BLaER1 (cell line): ENCODE data around the gene SEL1L2.

ENCODE experiments used
- H3K27ac ChIP-seq: shearing (Covaris generic); formaldehyde crosslinking; 2 replicates; pipeline ENCODE4 v1.8.1; 2022
- H3K27me3 ChIP-seq: shearing (Covaris generic); formaldehyde crosslinking; 2 replicates; pipeline ENCODE4 v1.8.1; 2022
- H3K36me3 ChIP-seq: shearing (Covaris generic); formaldehyde crosslinking; 2 replicates; pipeline ENCODE4 v1.8.1; 2022
- H3K4me1 ChIP-seq: shearing (Covaris generic); formaldehyde crosslinking; 2 replicates; pipeline ENCODE4 v1.8.1; 2022
- H3K4me2 ChIP-seq: shearing (Covaris generic); formaldehyde crosslinking; 2 replicates; pipeline ENCODE4 v1.8.1; 2022
- H3K4me3 ChIP-seq: shearing (Covaris generic); formaldehyde crosslinking; 2 replicates; pipeline ENCODE4 v1.8.1; 2022
- H3K9ac ChIP-seq: shearing (Covaris generic); formaldehyde crosslinking; 2 replicates; pipeline ENCODE4 v1.8.1; 2022
- H3K9me3 ChIP-seq: shearing (Covaris generic); formaldehyde crosslinking; 2 replicates; pipeline ENCODE4 v1.8.1; 2022
- H4K20me1 ChIP-seq: shearing (Covaris generic); formaldehyde crosslinking; 2 replicates; pipeline ENCODE4 v1.8.1; 2022
- Cebpa-rat ChIP-seq: shearing (Covaris generic); IDR thresholded peaks from 2 replicates; pipeline ENCODE4 v1.8.1; 2022

SEL1L2 gene, protein sequence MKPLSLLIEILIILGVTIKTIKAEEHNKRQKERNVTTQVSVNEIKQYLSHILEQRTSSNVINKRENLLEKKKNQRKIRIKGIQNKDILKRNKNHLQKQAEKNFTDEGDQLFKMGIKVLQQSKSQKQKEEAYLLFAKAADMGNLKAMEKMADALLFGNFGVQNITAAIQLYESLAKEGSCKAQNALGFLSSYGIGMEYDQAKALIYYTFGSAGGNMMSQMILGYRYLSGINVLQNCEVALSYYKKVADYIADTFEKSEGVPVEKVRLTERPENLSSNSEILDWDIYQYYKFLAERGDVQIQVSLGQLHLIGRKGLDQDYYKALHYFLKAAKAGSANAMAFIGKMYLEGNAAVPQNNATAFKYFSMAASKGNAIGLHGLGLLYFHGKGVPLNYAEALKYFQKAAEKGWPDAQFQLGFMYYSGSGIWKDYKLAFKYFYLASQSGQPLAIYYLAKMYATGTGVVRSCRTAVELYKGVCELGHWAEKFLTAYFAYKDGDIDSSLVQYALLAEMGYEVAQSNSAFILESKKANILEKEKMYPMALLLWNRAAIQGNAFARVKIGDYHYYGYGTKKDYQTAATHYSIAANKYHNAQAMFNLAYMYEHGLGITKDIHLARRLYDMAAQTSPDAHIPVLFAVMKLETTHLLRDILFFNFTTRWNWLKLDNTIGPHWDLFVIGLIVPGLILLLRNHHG

DNA sequence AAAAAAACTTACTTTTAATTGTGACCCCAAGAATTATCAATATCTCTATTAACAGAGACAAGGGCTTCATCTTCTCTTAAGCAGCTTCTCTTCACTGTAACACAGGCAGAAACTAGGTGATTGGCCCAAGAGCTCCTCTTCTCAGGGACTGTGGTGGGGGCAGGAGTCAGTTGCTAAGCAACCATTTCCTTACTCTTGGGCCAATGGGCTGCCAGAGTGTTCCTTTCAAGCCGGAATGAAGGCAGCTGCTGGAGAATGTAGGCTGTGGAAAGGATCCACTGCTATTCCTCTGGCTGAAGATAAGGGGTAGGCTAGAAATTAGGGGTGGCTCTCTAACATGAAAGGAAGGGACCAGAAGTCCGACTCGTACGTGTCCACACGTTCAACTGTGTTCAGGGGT is at the start of gene SEL1L2:
Gene SEL1L2, minus strand, starts transcription at position 150 of the 400 bp plus-strand sequence. Its CDS starts 80 bp downstream, at position 70.
- H3K4me3 ChIP-seq = no peak within 1 kb of the TSS
- H3K27ac ChIP-seq = no peak within 1 kb of the TSS
- no peaks in the 10 kb centered on the region for H3K36me3 ChIP-seq
- H3K27me3 ChIP-seq = no peaks in the 10 kb centered on the region
- TF ChIP-seq Cebpa-rat = no peak
- no peaks in the 10 kb centered on the region for H3K4me1 ChIP-seq
- no peak within 1 kb of the TSS for H3K4me2 ChIP-seq
- no peak within 1 kb of the TSS for H3K9ac ChIP-seq
- peaks cover 43% of the 10 kb centered on the region for H3K9me3 ChIP-seq
- H4K20me1 ChIP-seq = no peaks in the 10 kb centered on the region

DNA sequence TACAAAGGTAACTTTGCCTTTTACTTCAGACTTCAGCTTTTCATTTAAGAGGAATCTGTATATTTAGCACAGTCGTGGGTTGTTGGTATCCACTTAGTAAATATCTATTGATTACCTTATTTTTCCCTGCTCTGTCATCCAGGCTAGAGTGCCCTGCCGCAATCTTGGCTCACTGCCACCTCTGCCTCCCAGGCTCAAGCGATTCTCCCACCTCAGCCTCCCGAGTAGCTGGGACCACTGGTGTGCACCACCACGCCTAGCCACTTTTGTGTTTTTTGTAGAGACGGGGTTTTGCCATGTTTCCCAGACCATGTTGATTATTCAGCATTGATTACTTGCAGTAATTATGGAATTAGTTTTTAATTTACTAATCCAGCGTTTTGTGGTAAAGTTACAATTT is 46.2 kb upstream of the SEL1L2 start:
- Histone ChIP-seq H3K36me3 (no peaks in the 10 kb centered on the region), H3K9ac (no peak overlapping the region), H3K4me2 (no peak overlapping the region), H3K9me3 (no peaks in the 10 kb centered on the region), H3K27ac (no peak overlapping the region), H4K20me1 (no peaks in the 10 kb centered on the region), H3K4me3 (no peak overlapping the region), H3K27me3 (no peaks in the 10 kb centered on the region), H3K4me1 (no peaks in the 10 kb centered on the region)
- TF ChIP-seq Cebpa-rat = no peak

DNA sequence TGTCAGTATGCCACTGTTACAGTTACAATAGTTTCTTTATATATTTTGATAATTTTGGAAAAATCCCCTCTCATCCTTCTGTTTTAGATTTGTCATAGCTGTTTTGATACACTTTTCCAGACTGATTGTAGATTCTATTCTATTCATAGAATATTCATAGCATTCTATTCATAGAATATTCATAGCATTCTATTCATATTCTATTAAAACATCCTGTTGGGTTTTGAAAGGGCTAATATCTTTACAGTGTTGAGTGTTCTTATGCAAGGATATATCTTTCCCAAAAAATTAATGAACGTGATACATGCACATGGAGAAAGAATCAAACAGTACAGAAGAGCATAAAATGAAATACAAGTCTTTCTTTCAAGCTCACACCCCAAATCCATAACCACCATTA is 42.9 kb upstream of the SEL1L2 start:
- Histone ChIP-seq H3K4me1 (no peaks in the 10 kb centered on the region), H3K27ac (no peak overlapping the region), H3K4me3 (no peak overlapping the region), H3K36me3 (no peaks in the 10 kb centered on the region), H3K9ac (no peak overlapping the region), H4K20me1 (no peaks in the 10 kb centered on the region), H3K9me3 (no peaks in the 10 kb centered on the region), H3K27me3 (no peaks in the 10 kb centered on the region), H3K4me2 (no peak overlapping the region)
- TF ChIP-seq Cebpa-rat = no peak

DNA sequence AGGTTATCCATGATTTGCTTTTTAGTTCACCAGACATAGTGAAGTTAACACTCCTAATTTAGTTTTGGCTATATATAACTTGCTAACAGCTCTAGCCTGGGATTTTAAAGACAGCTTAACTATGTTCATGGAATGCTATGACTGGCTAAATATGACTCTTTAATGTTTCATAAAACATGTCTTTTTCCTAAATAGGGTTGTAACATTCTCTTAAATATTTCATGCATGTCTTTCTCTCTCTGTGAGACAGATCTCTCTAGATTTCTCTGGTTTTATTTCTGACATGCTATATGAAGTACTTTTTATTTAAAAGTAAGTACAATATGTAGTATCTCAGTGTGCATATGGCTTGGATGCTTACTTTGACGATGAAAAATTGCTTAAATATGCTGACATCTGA is 40.6 kb upstream of the SEL1L2 start:
- H4K20me1 ChIP-seq = no peaks in the 10 kb centered on the region
- H3K9me3 ChIP-seq = no peaks in the 10 kb centered on the region
- H3K4me2 ChIP-seq = no peak overlapping the region
- no peak overlapping the region for H3K27ac ChIP-seq
- no peak overlapping the region for H3K4me3 ChIP-seq
- no peak for TF ChIP-seq Cebpa-rat
- H3K9ac ChIP-seq = no peak overlapping the region
- H3K36me3 ChIP-seq = no peaks in the 10 kb centered on the region
- no peaks in the 10 kb centered on the region for H3K27me3 ChIP-seq
- H3K4me1 ChIP-seq = no peaks in the 10 kb centered on the region

DNA sequence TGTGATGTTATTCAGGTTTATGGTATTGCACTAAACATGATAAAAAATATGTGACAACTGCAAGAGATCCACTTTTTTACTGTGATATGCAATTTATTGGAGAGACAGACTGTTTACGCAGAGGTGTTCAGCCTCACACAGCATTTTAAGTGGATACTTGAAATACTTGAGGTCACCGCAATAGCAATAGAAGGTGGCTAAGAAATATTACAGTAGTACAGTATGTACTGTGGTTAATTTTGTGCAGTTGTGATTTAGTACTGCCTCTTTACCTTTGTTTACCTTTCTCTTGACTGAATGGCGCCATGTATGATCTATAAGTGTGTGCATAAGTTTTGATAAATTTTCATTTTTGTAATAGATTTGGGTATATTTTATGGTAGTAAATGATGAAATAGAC is 22.3 kb upstream of the SEL1L2 start:
- H3K4me3 ChIP-seq = no peak overlapping the region
- H3K27me3 ChIP-seq = no peaks in the 10 kb centered on the region
- H3K9ac ChIP-seq = no peak overlapping the region
- peaks cover 14% of the 10 kb centered on the region for H3K9me3 ChIP-seq
- H4K20me1 ChIP-seq = no peaks in the 10 kb centered on the region
- no peaks in the 10 kb centered on the region for H3K4me1 ChIP-seq
- no peaks in the 10 kb centered on the region for H3K36me3 ChIP-seq
- H3K27ac ChIP-seq = no peak overlapping the region
- H3K4me2 ChIP-seq = no peak overlapping the region
- TF ChIP-seq Cebpa-rat = no peak

DNA sequence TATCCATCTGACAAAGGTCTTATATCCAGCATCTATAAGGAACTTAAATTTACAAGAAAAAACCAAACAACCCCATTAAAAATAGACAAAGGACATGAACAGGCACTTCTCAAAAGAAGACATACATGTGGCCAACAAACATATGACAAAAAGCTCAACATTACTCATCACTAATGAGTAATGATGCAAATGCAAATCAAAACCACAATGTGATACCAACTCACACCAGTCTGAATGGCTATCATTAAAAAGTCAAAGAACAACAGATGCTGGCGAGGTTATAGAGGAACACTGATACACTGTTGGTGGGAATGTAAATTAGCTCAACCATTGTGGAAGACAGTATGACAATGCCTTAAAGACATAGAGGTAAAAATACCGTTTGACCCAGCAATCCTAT is 18.8 kb upstream of the SEL1L2 start:
- no peaks in the 10 kb centered on the region for H3K36me3 ChIP-seq

DNA sequence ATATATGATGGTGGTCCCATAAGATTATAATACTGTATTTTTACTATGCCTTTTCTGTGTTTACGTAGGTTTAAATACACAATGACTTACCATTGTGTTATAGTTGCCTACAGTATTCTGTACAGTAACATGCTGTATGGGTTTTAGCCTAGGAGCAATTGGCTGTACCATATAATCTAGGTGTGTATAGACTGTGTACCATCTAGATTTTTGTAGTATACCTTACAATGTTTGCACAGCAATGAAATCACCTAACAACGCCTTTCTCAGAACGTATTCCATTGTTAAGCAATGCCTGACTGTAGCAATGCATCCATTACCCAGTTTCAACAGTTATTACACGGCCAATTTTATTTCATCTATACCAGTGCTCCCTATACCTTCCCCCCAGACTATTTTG is 15.6 kb upstream of the SEL1L2 start:
- Histone ChIP-seq H3K4me3 (no peak overlapping the region), H3K9ac (no peak overlapping the region), H3K27ac (no peak overlapping the region), H3K4me2 (no peak overlapping the region), H4K20me1 (no peaks in the 10 kb centered on the region), H3K36me3 (no peaks in the 10 kb centered on the region), H3K9me3 (no peaks in the 10 kb centered on the region), H3K4me1 (no peaks in the 10 kb centered on the region), H3K27me3 (no peaks in the 10 kb centered on the region)
- TF ChIP-seq Cebpa-rat = no peak

More for the DNA sequence above, 18.8 kb upstream of the SEL1L2 start:
- Histone ChIP-seq H3K4me1 (no peaks in the 10 kb centered on the region), H3K4me2 (no peak overlapping the region), H4K20me1 (no peaks in the 10 kb centered on the region), H3K9me3 (peaks cover 12% of the 10 kb centered on the region; the same call in 1 of the 2 replicates), H3K27ac (no peak overlapping the region), H3K9ac (no peak overlapping the region), H3K4me3 (no peak overlapping the region), H3K27me3 (no peaks in the 10 kb centered on the region)
- TF ChIP-seq Cebpa-rat = no peak

DNA sequence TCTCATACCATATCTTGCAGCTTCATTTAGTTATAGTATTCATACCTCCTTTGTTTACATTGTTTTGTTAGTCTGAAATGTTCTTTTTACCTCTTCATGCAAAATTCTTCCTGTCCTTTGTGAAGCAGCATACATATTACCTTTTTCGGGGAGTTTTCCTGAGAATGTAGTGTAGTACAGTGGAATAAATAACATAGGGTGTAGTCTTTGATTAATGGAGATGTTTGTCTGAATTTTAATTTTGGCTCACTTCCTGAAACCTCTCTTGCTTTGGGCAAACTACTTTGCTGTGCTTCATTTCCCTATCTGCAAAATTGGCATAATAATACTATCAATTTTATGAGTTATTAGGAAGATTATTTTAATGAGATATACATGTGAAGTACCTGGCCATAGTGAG is 10.5 kb upstream of the SEL1L2 start:
- Histone ChIP-seq H3K9me3 (peaks cover 7% of the 10 kb centered on the region), H3K4me2 (no peak overlapping the region), H3K36me3 (no peaks in the 10 kb centered on the region), H3K4me3 (no peak overlapping the region), H3K27me3 (no peaks in the 10 kb centered on the region), H4K20me1 (no peaks in the 10 kb centered on the region), H3K27ac (no peak overlapping the region), H3K9ac (no peak overlapping the region), H3K4me1 (peaks cover 11% of the 10 kb centered on the region)
- no peak for TF ChIP-seq Cebpa-rat

DNA sequence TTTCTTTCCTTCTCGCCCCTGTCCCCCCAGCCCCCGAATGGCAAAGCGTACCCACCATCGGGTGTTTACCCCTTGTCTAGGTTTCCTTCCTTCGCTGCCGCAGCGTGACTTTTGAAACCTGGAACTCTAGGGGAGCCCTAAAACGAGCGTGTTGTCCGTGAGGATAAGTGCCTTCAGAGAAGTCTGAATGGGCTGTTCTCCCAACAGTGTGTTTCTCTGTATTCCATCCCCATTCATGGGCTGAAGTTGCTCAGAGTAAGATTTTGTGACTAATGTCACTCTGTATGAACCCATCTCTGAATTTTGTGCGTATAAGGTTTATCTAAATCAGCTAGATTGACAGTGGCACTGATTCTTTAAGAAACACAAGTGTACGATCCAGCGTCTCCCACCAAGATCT is 5.9 kb upstream of the SEL1L2 start:
- Histone ChIP-seq H4K20me1 (no peaks in the 10 kb centered on the region), H3K4me3 (no peak overlapping the region), H3K27ac (no peak overlapping the region), H3K4me1 (peaks cover 11% of the 10 kb centered on the region), H3K4me2 (no peak overlapping the region), H3K9ac (no peak overlapping the region), H3K36me3 (no peaks in the 10 kb centered on the region), H3K27me3 (no peaks in the 10 kb centered on the region), H3K9me3 (peaks cover 51% of the 10 kb centered on the region)
- TF ChIP-seq Cebpa-rat = no peak

DNA sequence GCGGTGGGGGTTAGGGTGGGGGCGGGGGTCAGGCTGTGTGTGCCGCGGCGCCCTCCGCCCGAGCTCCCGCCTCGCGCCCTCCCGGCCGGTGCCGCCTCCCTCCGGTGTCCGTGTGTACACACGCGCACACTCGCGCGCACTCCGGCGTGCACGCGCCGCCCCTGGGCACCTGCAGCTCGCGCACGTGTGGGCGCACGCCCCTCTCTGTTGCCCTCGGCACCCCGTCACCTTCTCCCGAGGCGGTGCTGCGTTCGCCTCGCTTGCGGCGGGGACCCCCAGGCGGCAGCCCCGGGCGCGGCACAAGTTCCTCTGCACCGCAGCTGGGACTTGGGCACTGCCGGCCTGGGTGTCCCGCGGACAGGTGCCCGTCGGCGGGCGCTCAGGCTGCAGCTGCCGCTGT is 5.4 kb upstream of the SEL1L2 start:
- no peaks in the 10 kb centered on the region for H3K27me3 ChIP-seq
- no peaks in the 10 kb centered on the region for H4K20me1 ChIP-seq
- no peak overlapping the region for H3K4me2 ChIP-seq
- no peak overlapping the region for H3K9ac ChIP-seq
- peaks cover 51% of the 10 kb centered on the region for H3K9me3 ChIP-seq
- H3K36me3 ChIP-seq = no peaks in the 10 kb centered on the region
- TF ChIP-seq Cebpa-rat = no peak
- H3K4me3 ChIP-seq = no peak overlapping the region
- H3K4me1 ChIP-seq = peaks cover 11% of the 10 kb centered on the region
- H3K27ac ChIP-seq = no peak overlapping the region
